Measurements from ENCODE around the gene NPDC1.

DNA sequence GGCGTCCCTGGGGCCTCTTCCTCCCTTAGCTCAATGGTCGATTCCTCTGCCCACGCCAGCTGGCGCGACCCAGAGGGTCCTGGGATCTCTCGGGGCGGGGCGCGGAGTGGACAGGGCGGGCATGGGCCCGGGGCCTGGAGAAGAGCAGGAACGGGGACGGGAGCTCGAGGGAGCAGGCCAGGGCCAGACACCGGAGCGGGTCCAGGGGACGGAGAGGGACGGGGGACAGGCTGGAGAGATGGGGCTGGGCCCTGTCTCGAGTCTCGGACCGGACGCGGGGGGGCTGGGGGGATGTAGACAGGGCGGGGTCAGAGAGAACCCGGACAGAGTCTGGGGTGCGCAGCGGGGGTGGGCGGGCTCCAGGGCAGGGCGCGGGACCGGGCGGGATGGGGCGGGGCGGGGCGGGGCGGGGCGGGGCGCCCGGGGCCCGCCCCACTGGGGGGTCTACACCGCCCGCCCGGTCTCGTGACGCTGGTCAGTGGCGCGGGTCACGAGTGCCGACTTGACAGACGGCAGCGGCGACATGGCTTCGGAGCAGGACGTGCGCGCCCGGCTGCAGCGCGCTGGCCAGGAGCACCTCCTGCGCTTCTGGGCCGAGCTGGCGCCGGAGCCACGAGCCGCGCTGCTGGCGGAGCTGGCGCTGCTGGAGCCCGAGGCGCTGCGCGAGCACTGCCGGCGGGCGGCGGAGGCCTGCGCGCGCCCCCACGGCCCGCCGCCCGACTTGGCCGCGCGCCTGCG is 31.2 kb upstream of the NPDC1 start, which contains the start of gene UAP1L1:
- no peak for TF ChIP-seq POLR2A (IDR thresholded peaks at IDR 0.05)
- no peak for TF ChIP-seq EP300 (IDR thresholded peaks at IDR 0.05)

All from sigmoid colon (tissue), 4 donors.